KMS-11 (cell line): ENCODE measurements around the gene XG.
"Not testable (repeated sequence)": the region's sequence is repeated elsewhere in the genome, so short reads cannot be mapped to it uniquely, and the experiment has no call there.

Experiments
- H2AFZ ChIP-seq: fragments of 200-600 bp; sonication (generic); 2 replicates; pipeline ENCODE4 v1.6.1; 2016; ENCODE audit warnings: antibody characterized with exemption, mixed run types, low read depth
- H3K27ac ChIP-seq: fragments of 200-600 bp; sonication (generic); 2 replicates; pipeline ENCODE4 v1.6.1; 2016; ENCODE audit warnings: mild to moderate bottlenecking, mixed run types
- H3K27me3 ChIP-seq: fragments of 200-600 bp; sonication (generic); 2 replicates; pipeline ENCODE4 v1.6.1; 2017; ENCODE audit warnings: mild to moderate bottlenecking, low read depth, mixed run types, moderate library complexity; ENCODE audit not compliant: insufficient read depth
- H3K36me3 ChIP-seq: fragments of 200-600 bp; sonication (generic); 2 replicates; pipeline ENCODE4 v1.6.1; 2017; ENCODE audit warnings: mild to moderate bottlenecking, mixed run types; ENCODE audit not compliant: insufficient read depth
- H3K4me1 ChIP-seq: fragments of 200-600 bp; sonication (generic); 2 replicates; pipeline ENCODE4 v1.6.1; 2016; ENCODE audit warnings: mild to moderate bottlenecking, low read depth, mixed run types; ENCODE audit not compliant: poor library complexity, severe bottlenecking
- H3K4me2 ChIP-seq: fragments of 200-600 bp; sonication (generic); 2 replicates; pipeline ENCODE4 v1.7.0; 2016; ENCODE audit warnings: mild to moderate bottlenecking, mixed run types
- H3K4me3 ChIP-seq: fragments of 200-600 bp; sonication (generic); IDR thresholded peaks from 2 replicates; pipeline ENCODE4 v1.6.1; 2017; ENCODE audit warnings: low read depth, low read length, mixed read lengths; ENCODE audit not compliant: insufficient read depth
- H3K79me2 ChIP-seq: fragments of 200-600 bp; sonication (generic); 2 replicates; pipeline ENCODE4 v1.6.1; 2016; ENCODE audit warnings: low read depth, mixed run types; ENCODE audit not compliant: insufficient read depth
- H3K9ac ChIP-seq: fragments of 200-600 bp; sonication (generic); 2 replicates; pipeline ENCODE4 v1.6.1; 2016; ENCODE audit warnings: mild to moderate bottlenecking, mixed run types
- H4K20me1 ChIP-seq: fragments of 200-600 bp; sonication (generic); 2 replicates; pipeline ENCODE4 v1.6.1; 2016; ENCODE audit warnings: mild to moderate bottlenecking, mixed run types; ENCODE audit not compliant: insufficient read depth
- TF ChIP-seq, protein P1 (sequence below): fragments of 200-600 bp; sonication (generic); conservative IDR thresholded peaks from 2 replicates; pipeline ENCODE4 v1.6.1; 2017; ENCODE audit warnings: low read depth, mild to moderate bottlenecking, antibody characterized with exemption, low read length, moderate library complexity, mixed read lengths

The XG gene

DNA sequence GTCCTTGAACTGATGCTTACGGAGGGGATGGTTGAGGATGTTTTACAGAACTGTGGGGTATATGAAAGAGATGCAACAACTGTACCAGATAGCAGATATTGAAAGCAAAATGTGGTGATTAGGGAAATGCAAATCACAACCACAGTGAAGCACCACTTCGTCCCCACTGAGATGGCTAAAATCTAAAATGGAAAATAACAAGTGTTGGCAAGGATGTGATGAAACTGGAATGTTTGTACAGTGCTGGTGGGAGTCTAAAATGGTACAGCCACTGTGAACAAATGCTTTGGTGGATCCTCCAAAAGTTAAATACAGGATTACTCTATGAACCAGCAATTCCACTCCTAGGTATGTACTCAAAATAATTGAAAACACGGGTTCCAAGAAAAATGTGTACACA, 22.9 kb downstream of the XG start:
- no peak overlapping the region for H3K4me3 ChIP-seq
- no peak overlapping the region for H2AFZ ChIP-seq
- no peak overlapping the region for H3K27ac ChIP-seq
- no peaks in the 10 kb centered on the region for H3K79me2 ChIP-seq
- H3K9ac ChIP-seq: no peak overlapping the region
- H3K36me3 ChIP-seq: no peaks in the 10 kb centered on the region
- no peaks in the 10 kb centered on the region for H3K27me3 ChIP-seq
- TF ChIP-seq, protein P1, sequence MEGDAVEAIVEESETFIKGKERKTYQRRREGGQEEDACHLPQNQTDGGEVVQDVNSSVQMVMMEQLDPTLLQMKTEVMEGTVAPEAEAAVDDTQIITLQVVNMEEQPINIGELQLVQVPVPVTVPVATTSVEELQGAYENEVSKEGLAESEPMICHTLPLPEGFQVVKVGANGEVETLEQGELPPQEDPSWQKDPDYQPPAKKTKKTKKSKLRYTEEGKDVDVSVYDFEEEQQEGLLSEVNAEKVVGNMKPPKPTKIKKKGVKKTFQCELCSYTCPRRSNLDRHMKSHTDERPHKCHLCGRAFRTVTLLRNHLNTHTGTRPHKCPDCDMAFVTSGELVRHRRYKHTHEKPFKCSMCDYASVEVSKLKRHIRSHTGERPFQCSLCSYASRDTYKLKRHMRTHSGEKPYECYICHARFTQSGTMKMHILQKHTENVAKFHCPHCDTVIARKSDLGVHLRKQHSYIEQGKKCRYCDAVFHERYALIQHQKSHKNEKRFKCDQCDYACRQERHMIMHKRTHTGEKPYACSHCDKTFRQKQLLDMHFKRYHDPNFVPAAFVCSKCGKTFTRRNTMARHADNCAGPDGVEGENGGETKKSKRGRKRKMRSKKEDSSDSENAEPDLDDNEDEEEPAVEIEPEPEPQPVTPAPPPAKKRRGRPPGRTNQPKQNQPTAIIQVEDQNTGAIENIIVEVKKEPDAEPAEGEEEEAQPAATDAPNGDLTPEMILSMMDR: no peak
- H3K4me1 ChIP-seq: no peaks in the 10 kb centered on the region
- H3K4me2 ChIP-seq: no peak overlapping the region
- H4K20me1 ChIP-seq: no peaks in the 10 kb centered on the region

GRCh38 chrX:2780472-2781225, 28.8 kb downstream of the XG start:
- H3K4me3 ChIP-seq, H3K79me2 ChIP-seq, H3K36me3 ChIP-seq, H3K4me1 ChIP-seq, H3K9ac ChIP-seq, H3K4me2 ChIP-seq, H4K20me1 ChIP-seq, H3K27ac ChIP-seq, H3K27me3 ChIP-seq, H2AFZ ChIP-seq: not testable (repeated sequence)

DNA sequence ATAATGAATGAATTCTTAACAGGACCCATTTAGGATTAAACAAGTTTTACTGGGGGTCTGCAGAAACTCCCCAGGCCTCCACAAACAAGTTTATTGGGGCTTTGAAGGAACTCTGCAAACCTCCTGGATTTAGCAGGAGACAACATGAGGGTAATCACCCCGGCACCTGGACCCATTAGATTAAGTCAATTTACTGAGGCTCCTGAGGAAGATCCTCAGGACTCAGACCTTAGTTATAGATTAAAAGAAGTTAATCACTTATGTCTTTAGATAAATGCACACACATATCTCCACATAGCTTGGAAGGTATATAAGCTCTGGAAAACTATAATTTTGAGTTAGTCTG, 29.4 kb downstream of the XG start:
- no peak overlapping the region for H3K9ac ChIP-seq
- H3K27ac ChIP-seq: no peak overlapping the region
- TF ChIP-seq, protein P1: no peak
- H3K4me2 ChIP-seq: no peak overlapping the region
- H4K20me1 ChIP-seq: no peaks in the 10 kb centered on the region
- H3K4me3 ChIP-seq: no peak overlapping the region
- H3K27me3 ChIP-seq: no peaks in the 10 kb centered on the region
- no peak overlapping the region for H2AFZ ChIP-seq
- H3K36me3 ChIP-seq: no peaks in the 10 kb centered on the region
- no peaks in the 10 kb centered on the region for H3K4me1 ChIP-seq
- H3K79me2 ChIP-seq: no peaks in the 10 kb centered on the region

DNA sequence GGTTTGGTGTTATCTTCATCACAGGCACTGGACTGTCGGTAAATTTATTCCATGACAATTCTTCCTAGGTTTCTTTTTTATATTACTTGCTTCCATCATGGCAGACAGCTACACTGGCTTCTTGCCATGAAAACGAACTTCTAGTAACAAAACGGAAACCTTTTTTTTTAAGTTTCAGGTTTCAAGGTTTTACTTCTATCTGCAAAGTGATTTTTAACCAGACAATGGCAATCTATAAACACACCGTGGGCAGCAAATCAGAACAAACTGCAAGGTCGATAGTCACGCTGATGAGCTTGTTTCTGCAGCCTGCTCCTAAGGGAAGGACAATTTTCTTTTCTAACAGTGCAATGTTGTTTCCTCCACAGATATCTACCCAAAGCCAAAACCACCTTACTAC, 29.9 kb downstream of the XG start:
- TF ChIP-seq, protein P1: no peak
- H3K9ac ChIP-seq: no peak overlapping the region
- no peak overlapping the region for H2AFZ ChIP-seq
- H3K4me1 ChIP-seq: no peaks in the 10 kb centered on the region
- no peaks in the 10 kb centered on the region for H4K20me1 ChIP-seq
- H3K4me3 ChIP-seq: no peak overlapping the region
- H3K36me3 ChIP-seq: no peaks in the 10 kb centered on the region
- no peak overlapping the region; the same call in 1 of the 2 replicates for H3K27ac ChIP-seq
- peak overlapping the region; percentile 36; the same call in 1 of the 2 replicates for H3K4me2 ChIP-seq
- H3K79me2 ChIP-seq: no peaks in the 10 kb centered on the region
- H3K27me3 ChIP-seq: no peaks in the 10 kb centered on the region

GRCh38 chrX:2782171-2782570, 30.3 kb downstream of the XG start:
- no peaks in the 10 kb centered on the region for H3K27me3 ChIP-seq
- TF ChIP-seq, protein P1: no peak
- H3K4me1 ChIP-seq: no peaks in the 10 kb centered on the region
- no peak overlapping the region for H3K9ac ChIP-seq
- no peak overlapping the region for H3K4me3 ChIP-seq
- no peak overlapping the region for H2AFZ ChIP-seq
- no peak overlapping the region; the same call in 1 of the 2 replicates for H3K27ac ChIP-seq
- H3K36me3 ChIP-seq: no peaks in the 10 kb centered on the region
- no peaks in the 10 kb centered on the region for H3K79me2 ChIP-seq
- H4K20me1 ChIP-seq: no peaks in the 10 kb centered on the region
- H3K4me2 ChIP-seq: peak overlapping the region; percentile 36; the same call in 1 of the 2 replicates
